Neutrophil (primary cell): ENCODE results near the gene RPL28.

ENCODE experiments used
- H3K27ac ChIP-seq: fragments of 200-600 bp; sonication (generic); 2 replicates; pipeline ENCODE4 v1.5.1; 2016; ENCODE audit warnings: mild to moderate bottlenecking, moderate library complexity
- H3K27me3 ChIP-seq: fragments of 200-600 bp; sonication (generic); 2 replicates; pipeline ENCODE4 v1.6.0; 2016; ENCODE audit warnings: mild to moderate bottlenecking
- H3K36me3 ChIP-seq: fragments of 200-600 bp; sonication (generic); 2 replicates; pipeline ENCODE4 v1.5.1; 2017
- H3K4me1 ChIP-seq, 2 experiments: fragments of 200-600 bp in 1 of 2; sonication (generic) in 1 of 2; 1 replicate in 1 of 2; 2 replicates in 1 of 2; pipeline versions ENCODE4 v1.5.1 to v1.6.1; 2013 to 2016; ENCODE audit warnings: low read depth in 1 of 2, low read length in 1 of 2, mild to moderate bottlenecking in 1 of 2, moderate library complexity in 1 of 2; ENCODE audit not compliant: control insufficient read depth in 1 of 2, insufficient read depth in 1 of 2
- H3K4me3 ChIP-seq, 2 experiments: fragments of 200-600 bp in 1 of 2; sonication (generic) in 1 of 2; 1 replicate in 1 of 2; 2 replicates in 1 of 2; pipeline ENCODE4 v1.5.1; 2013 to 2016; ENCODE audit warnings: low read depth in 1 of 2, low read length in 1 of 2, mild to moderate bottlenecking in 1 of 2, moderate library complexity in 1 of 2
- H3K9me3 ChIP-seq: fragments of 200-600 bp; sonication (generic); 2 replicates; pipeline ENCODE4 v1.5.1; 2016
- CTCF ChIP-seq: fragments of 200-600 bp; sonication (generic); IDR thresholded peaks from 2 replicates; pipeline ENCODE4 v1.5.1; 2016; ENCODE audit warnings: antibody characterized with exemption

RPL28 gene

GRCh38 chr19:55352549-55353145 is 33.1 kb upstream of the RPL28 start:
- H3K4me3 ChIP-seq = peak overlapping the region in 1 of 2 experiments; percentile 66
- H3K4me1 ChIP-seq = peaks cover 7 to 15% of the 10 kb centered on the region in 2 experiments
- TF ChIP-seq CTCF = no peak
- peaks cover 71% of the 10 kb centered on the region for H3K27me3 ChIP-seq
- H3K27ac ChIP-seq = no peak overlapping the region
- no peaks in the 10 kb centered on the region for H3K36me3 ChIP-seq
- no peaks in the 10 kb centered on the region for H3K9me3 ChIP-seq

GRCh38 chr19:55353356-55353802 is 32.4 kb upstream of the RPL28 start:
- Histone ChIP-seq H3K4me1 (peaks cover 7 to 15% of the 10 kb centered on the region in 2 experiments), H3K27ac (no peak overlapping the region), H3K4me3 (peak overlapping the region; percentile 65 to 66), H3K9me3 (no peaks in the 10 kb centered on the region), H3K27me3 (peaks cover 77% of the 10 kb centered on the region), H3K36me3 (no peaks in the 10 kb centered on the region)
- no peak for TF ChIP-seq CTCF

DNA sequence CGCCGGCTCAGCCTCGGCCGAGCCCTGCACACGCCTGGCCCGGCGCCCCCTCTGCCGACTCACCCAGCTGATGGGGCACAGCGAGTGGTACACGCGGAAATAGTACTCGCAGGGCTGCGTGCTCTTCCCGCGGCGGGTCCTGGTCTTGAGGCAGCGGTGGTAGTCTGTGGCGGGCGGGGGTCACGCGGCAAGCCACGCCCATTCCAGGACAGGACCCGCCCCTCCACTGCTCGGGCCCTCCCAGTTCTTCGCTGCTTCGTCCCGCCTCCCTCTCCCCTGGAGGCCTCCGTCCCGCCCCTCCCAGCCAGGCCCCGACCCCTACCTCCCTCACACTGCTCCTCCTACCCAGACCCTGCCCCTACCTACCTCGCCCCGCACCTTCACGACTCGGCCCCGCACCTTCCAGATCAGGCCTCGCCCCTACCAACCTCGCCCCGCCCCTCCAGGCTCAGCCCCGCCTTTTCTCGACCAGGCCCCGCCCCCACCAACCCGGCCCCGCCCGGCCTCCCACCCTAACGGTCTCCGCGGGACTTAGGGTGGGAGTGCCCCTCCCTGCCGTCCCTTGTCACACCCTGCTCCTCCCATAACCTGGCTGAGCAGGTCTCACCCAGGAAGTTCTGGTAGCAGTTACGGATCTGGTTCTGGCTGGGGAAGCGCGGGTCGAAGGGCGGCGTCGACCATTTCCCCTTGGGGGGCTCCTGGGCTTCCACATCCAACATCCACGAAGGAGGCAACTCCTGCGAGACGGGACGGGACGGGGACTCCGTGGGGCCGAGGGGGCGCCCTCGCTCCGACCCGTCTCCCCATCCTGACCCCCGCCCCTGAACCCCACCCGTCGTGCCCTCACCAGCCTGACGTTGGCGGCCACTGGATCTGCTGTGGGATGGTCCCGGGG is 31.7 kb upstream of the RPL28 start:
- peaks cover 7 to 15% of the 10 kb centered on the region in 2 experiments for H3K4me1 ChIP-seq
- no peak for TF ChIP-seq CTCF
- peaks cover 80% of the 10 kb centered on the region for H3K27me3 ChIP-seq
- no peaks in the 10 kb centered on the region for H3K9me3 ChIP-seq
- H3K27ac ChIP-seq = no peak overlapping the region
- no peaks in the 10 kb centered on the region for H3K36me3 ChIP-seq
- peak overlapping the region; percentile 65 to 66 for H3K4me3 ChIP-seq

DNA sequence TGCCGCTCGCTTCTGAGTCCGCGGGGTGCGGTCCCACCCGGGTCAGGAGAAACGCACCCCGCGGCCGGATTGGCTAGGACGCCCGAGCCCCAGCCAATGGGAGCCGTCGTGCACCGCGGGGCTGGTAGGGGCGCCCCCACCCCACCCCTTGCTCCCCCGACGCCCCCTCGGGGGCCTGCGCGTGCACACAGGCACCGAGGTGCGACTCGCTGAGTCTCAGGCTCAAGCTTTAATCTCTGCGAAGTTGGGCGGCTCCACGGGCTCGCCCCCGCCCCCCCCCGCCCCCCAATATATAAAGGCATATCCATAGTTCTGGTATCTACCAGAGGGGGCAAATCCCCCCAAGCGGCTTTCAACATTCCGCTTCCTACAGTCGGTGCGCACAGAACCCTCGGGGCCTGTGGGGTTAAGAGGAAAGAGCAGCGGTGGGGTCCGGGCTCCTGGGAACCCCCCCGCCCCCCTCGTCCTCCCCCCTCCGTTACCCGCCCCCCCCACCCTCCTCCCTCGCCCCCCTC is 31.0 kb upstream of the RPL28 start, which contains the start of gene COX6B2:
TSS of gene COX6B2 (minus strand) at position 22 of the 515 bp plus-strand sequence. CDS start 198 bp downstream, outside the sequence.
- Histone ChIP-seq H3K36me3 (no peaks in the 10 kb centered on the region), H3K27me3 (peaks cover 80% of the 10 kb centered on the region), H3K4me1 (peaks cover 7 to 15% of the 10 kb centered on the region in 2 experiments), H3K27ac (no peak within 1 kb of the TSS), H3K9me3 (no peaks in the 10 kb centered on the region), H3K4me3 (peak within 1 kb of the TSS; percentile 65 to 66)
- no peak for TF ChIP-seq CTCF

GRCh38 chr19:55355213-55355821 is 30.4 kb upstream of the RPL28 start:
- no peak overlapping the region for H3K27ac ChIP-seq
- H3K9me3 ChIP-seq = no peaks in the 10 kb centered on the region
- TF ChIP-seq CTCF = no peak
- H3K4me3 ChIP-seq = no peak overlapping the region
- no peaks in the 10 kb centered on the region for H3K36me3 ChIP-seq
- H3K27me3 ChIP-seq = peaks cover 80% of the 10 kb centered on the region
- peaks cover 7 to 15% of the 10 kb centered on the region in 2 experiments for H3K4me1 ChIP-seq
